Vagina (tissue), 2 donors: ENCODE results near the gene EXTL2.

Experiments
- POLR2AphosphoS5 ChIP-seq, 2 donors: sonication (generic); formaldehyde crosslinking; IDR thresholded peaks; one replicate each; pipeline ENCODE4 v1.9.0; 2017; ENCODE audit warnings: antibody characterized with exemption in 2 of 2, mild to moderate bottlenecking in 2 of 2, low read depth in 1 of 2; ENCODE audit not compliant: insufficient read depth in 1 of 2
- TF ChIP-seq, protein P1 (sequence below), 3 experiments: fragments of 450-650 bp in 2 of 3; fragments of 200-600 bp in 1 of 3; sonication (generic) in 1 of 3; IDR thresholded peaks; one replicate each; pipeline ENCODE4 v1.5.1; 2017 to 2019; ENCODE audit warnings: antibody characterized with exemption in 3 of 3, mild to moderate bottlenecking in 2 of 3, moderate library complexity in 2 of 3

DNA sequence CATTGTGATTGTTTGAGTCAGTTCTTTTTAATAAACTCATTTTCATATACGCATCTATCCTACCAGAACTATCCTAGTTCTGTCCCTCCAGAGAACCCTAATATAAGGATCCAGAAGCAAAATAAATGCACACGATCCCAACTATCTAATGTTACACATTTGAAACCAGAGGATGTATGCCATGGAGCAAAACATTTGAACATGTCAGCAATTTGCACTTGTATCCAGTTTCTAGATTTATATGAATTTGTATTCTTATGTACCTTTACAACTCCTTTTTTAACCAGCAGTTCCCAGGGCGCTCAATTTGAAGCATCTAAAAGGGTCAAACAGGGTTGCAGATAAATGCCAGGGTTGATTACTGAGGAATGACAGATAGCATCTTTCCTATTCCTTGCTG lies 2.1 kb downstream of the EXTL2 start:
- TF ChIP-seq, protein P1, sequence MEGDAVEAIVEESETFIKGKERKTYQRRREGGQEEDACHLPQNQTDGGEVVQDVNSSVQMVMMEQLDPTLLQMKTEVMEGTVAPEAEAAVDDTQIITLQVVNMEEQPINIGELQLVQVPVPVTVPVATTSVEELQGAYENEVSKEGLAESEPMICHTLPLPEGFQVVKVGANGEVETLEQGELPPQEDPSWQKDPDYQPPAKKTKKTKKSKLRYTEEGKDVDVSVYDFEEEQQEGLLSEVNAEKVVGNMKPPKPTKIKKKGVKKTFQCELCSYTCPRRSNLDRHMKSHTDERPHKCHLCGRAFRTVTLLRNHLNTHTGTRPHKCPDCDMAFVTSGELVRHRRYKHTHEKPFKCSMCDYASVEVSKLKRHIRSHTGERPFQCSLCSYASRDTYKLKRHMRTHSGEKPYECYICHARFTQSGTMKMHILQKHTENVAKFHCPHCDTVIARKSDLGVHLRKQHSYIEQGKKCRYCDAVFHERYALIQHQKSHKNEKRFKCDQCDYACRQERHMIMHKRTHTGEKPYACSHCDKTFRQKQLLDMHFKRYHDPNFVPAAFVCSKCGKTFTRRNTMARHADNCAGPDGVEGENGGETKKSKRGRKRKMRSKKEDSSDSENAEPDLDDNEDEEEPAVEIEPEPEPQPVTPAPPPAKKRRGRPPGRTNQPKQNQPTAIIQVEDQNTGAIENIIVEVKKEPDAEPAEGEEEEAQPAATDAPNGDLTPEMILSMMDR (IDR thresholded peaks at IDR 0.05) = no peak
- TF ChIP-seq POLR2AphosphoS5 (IDR thresholded peaks at IDR 0.05; ENCODE audit: insufficient read depth in 1 of 2, low read depth in 1 of 2) = no peak
